ENCODE measurements around the gene EEIG1. TPM values are rescaled to one million over a fixed set of nuclear protein-coding genes. Genes with fewer than 3 reads are reported as not detected.

Gene EEIG1
- total and polyA plus RNA-seq, 10 of the 15 experiments (the other 5 are each of a cell fraction or from before 2014, with no cell fraction given) = 1.2 to 75.9 (median 9.0) TPM

DNA sequence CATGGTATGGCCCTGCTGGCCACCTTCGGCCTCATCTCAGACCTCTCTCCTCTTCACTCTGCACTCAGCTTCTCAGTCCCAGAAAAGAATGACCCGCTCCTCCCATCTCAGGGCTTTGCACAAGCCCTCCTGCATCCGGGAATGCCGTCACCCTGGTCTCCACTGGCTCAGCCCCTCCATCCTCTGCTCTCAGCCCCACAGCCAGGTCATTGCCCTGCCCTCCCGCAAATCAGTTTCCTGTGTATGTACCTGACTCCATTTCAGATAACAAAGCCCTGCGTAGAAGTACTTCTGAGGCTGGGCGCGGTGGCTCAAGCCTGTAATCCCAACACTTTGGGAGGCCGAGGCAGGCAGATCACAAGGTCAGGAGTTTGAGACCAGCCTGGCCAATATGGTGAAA, 28.9 kb upstream of the EEIG1 start (continued):
- TF ChIP-seq, protein P1, sequence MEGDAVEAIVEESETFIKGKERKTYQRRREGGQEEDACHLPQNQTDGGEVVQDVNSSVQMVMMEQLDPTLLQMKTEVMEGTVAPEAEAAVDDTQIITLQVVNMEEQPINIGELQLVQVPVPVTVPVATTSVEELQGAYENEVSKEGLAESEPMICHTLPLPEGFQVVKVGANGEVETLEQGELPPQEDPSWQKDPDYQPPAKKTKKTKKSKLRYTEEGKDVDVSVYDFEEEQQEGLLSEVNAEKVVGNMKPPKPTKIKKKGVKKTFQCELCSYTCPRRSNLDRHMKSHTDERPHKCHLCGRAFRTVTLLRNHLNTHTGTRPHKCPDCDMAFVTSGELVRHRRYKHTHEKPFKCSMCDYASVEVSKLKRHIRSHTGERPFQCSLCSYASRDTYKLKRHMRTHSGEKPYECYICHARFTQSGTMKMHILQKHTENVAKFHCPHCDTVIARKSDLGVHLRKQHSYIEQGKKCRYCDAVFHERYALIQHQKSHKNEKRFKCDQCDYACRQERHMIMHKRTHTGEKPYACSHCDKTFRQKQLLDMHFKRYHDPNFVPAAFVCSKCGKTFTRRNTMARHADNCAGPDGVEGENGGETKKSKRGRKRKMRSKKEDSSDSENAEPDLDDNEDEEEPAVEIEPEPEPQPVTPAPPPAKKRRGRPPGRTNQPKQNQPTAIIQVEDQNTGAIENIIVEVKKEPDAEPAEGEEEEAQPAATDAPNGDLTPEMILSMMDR (IDR thresholded peaks at IDR 0.05 in 2 of 3, conservative IDR thresholded peaks at IDR 0.05 in 1 of 3; ENCODE audit: control insufficient read depth in 2 of 3, extremely low read depth in 1 of 3, insufficient read depth in 1 of 3, low read depth in 3 of 3, low read length in 3 of 3) = no peak
- TF ChIP-seq KDM1A (IDR thresholded peaks at IDR 0.05; ENCODE audit: borderline replicate concordance) = no peak
- TF ChIP-seq JUND (IDR thresholded peaks at IDR 0.05; ENCODE audit: low read depth, low read length) = no peak
- TF ChIP-seq, protein P2, sequence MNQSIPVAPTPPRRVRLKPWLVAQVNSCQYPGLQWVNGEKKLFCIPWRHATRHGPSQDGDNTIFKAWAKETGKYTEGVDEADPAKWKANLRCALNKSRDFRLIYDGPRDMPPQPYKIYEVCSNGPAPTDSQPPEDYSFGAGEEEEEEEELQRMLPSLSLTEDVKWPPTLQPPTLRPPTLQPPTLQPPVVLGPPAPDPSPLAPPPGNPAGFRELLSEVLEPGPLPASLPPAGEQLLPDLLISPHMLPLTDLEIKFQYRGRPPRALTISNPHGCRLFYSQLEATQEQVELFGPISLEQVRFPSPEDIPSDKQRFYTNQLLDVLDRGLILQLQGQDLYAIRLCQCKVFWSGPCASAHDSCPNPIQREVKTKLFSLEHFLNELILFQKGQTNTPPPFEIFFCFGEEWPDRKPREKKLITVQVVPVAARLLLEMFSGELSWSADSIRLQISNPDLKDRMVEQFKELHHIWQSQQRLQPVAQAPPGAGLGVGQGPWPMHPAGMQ (IDR thresholded peaks at IDR 0.05; ENCODE audit: borderline replicate concordance) = no peak
- no peak for TF ChIP-seq ZNF217 (IDR thresholded peaks at IDR 0.05)
- no peak for TF ChIP-seq MYC (IDR thresholded peaks at IDR 0.05; ENCODE audit: insufficient read depth, insufficient read length, insufficient replicate concordance, low read length, severe bottlenecking)
- no peak for TF ChIP-seq BRCA1 (IDR thresholded peaks at IDR 0.05; ENCODE audit: low read depth, low read length)
- TF ChIP-seq HDGF (IDR thresholded peaks at IDR 0.05) = no peak
- TF ChIP-seq SREBF2 (IDR thresholded peaks at IDR 0.05; ENCODE audit: low read length) = no peak

DNA sequence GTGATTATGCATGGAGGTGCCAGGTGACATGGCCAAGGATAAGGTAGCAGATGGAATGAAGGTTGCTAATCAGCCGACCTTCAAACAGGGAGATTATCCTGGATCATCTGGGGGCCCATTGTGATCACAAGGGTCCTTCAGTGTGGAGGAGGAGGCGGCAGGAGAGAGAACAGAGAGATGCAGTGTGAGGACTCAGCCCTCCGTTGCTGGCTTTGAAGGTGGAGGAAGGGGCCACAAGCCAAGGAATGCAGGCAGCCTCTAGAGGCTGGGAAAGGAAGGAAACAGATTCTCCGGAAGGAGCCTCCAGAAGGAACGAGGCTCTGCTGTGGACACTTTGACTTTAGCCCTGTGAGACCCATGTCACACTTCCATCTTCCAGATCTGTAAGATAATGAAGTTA, 27.4 kb upstream of the EEIG1 start:
- SMC1A ChIA-PET (ENCODE audit: uncharacterized antibody, unreplicated experiment) = interaction anchor here (1.0 to 1.9 kb wide), 2 partner anchors 19 to 26 kb away, joined by 3 to 5 read pairs; no protein-coding TSS in a partner anchor
- no TSS peak for BruUV-seq (replicated peaks)
- TF ChIP-seq, protein P3, sequence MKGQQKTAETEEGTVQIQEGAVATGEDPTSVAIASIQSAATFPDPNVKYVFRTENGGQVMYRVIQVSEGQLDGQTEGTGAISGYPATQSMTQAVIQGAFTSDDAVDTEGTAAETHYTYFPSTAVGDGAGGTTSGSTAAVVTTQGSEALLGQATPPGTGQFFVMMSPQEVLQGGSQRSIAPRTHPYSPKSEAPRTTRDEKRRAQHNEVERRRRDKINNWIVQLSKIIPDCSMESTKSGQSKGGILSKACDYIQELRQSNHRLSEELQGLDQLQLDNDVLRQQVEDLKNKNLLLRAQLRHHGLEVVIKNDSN (IDR thresholded peaks at IDR 0.05; ENCODE audit: borderline replicate concordance, extremely low read length, insufficient read depth, low read depth, low read length) = no peak
- TF ChIP-seq PAX5 (IDR thresholded peaks at IDR 0.05; ENCODE audit: borderline replicate concordance, low read depth, low read length) = no peak
- TF ChIP-seq, protein P4, sequence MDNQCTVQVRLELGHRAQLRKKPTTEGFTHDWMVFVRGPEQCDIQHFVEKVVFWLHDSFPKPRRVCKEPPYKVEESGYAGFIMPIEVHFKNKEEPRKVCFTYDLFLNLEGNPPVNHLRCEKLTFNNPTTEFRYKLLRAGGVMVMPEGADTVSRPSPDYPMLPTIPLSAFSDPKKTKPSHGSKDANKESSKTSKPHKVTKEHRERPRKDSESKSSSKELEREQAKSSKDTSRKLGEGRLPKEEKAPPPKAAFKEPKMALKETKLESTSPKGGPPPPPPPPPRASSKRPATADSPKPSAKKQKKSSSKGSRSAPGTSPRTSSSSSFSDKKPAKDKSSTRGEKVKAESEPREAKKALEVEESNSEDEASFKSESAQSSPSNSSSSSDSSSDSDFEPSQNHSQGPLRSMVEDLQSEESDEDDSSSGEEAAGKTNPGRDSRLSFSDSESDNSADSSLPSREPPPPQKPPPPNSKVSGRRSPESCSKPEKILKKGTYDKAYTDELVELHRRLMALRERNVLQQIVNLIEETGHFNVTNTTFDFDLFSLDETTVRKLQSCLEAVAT (IDR thresholded peaks at IDR 0.05) = no peak
- TF ChIP-seq EED (IDR thresholded peaks at IDR 0.05; ENCODE audit: low read depth) = no peak
- TF ChIP-seq, protein P5, sequence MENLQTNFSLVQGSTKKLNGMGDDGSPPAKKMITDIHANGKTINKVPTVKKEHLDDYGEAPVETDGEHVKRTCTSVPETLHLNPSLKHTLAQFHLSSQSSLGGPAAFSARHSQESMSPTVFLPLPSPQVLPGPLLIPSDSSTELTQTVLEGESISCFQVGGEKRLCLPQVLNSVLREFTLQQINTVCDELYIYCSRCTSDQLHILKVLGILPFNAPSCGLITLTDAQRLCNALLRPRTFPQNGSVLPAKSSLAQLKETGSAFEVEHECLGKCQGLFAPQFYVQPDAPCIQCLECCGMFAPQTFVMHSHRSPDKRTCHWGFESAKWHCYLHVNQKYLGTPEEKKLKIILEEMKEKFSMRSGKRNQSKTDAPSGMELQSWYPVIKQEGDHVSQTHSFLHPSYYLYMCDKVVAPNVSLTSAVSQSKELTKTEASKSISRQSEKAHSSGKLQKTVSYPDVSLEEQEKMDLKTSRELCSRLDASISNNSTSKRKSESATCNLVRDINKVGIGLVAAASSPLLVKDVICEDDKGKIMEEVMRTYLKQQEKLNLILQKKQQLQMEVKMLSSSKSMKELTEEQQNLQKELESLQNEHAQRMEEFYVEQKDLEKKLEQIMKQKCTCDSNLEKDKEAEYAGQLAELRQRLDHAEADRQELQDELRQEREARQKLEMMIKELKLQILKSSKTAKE (IDR thresholded peaks at IDR 0.05; ENCODE audit: low read depth, poor library complexity, severe bottlenecking) = no peak
- no peak for TF ChIP-seq CREM (IDR thresholded peaks at IDR 0.05; ENCODE audit: low read depth)

More for the DNA sequence above, 27.4 kb upstream of the EEIG1 start:
- Histone ChIP-seq H3K4me1 (ENCODE audit: control insufficient read depth, insufficient read depth, low read length) (peaks cover 21% of the 10 kb centered on the region), H3K4me2 (ENCODE audit: control insufficient read depth, insufficient read depth) (peak overlapping the region; percentile 61), H4K20me1 (ENCODE audit: control insufficient read depth, insufficient read depth) (no peaks in the 10 kb centered on the region), H3K36me3 (ENCODE audit: control insufficient read depth in 2 of 2, insufficient read depth in 2 of 2, low read length in 1 of 2) (no peaks in the 10 kb centered on the region), H3K4me3 (no peak overlapping the region), H2AFZ (ENCODE audit: control insufficient read depth, low read depth, low read length) (peak overlapping the region; percentile 74), H3K27me3 (replicated peaks in 1 of 2; ENCODE audit: control insufficient read depth in 2 of 2, insufficient read depth in 2 of 2, low read length in 1 of 2) (no peaks in the 10 kb centered on the region), H3K79me2 (ENCODE audit: control insufficient read depth, insufficient read depth, low read length) (no peaks in the 10 kb centered on the region), H3K9ac (ENCODE audit: control insufficient read depth, insufficient read depth, low read length) (no peak overlapping the region), H3K9me3 (replicated peaks; ENCODE audit: control insufficient read depth, insufficient read depth, low read length) (peaks cover 2% of the 10 kb centered on the region; the same call in 1 of the 3 replicates), H3K27ac (ENCODE audit: control insufficient read depth, insufficient read depth) (peak overlapping the region; percentile 24; the same call in 1 of the 2 replicates)
- DNase-seq (ENCODE audit: low read depth, low spot score) (no peak), FAIRE-seq (no peak), ATAC-seq (peak; percentile 10; the same call in 1 of the 3 replicates)
- ChIA-PET RAD21 (ENCODE audit: unreplicated experiment) (no interaction called here), CTCF (interaction anchor here (2.0 kb wide), 1 partner anchor 26 kb away, joined by 5 read pairs; no protein-coding TSS in a partner anchor), POLR2A (interaction anchor here (0.6 to 1.7 kb wide), 4 partner anchors 18 to 38 kb away, joined by 3 to 7 read pairs (median 4); partner anchors contain the start of gene EEIG1)
- in situ Hi-C loops (cut with MboI) (no loop called here), intact Hi-C loops (cut with micrococcal nuclease; ENCODE audit: unreplicated experiment) (no loop called here)
- WGBS (ENCODE audit: insufficient coverage, insufficient replicate concordance, low lambda C conversion rate, missing lambda C conversion rate) = 38% methylated on average over 5 of the region's 5 CpGs
